NCI-H187 treated with DMSO at 0.1 percent for 48 hours (cell line): Measurements from ENCODE around the gene SERGEF.
"Not testable (repeated sequence)": the region's sequence is repeated elsewhere in the genome, so short reads cannot be mapped to it uniquely, and the experiment has no call there.

ENCODE experiments used
- DNase-seq: peaks from one replicate; lab custom pipeline; 2025; lab: John Stamatoyannopoulos, UW

The SERGEF gene

GRCh38 chr11:17907046-17907445 is 105.8 kb downstream of the SERGEF start:
- DNase-seq = no peak

DNA sequence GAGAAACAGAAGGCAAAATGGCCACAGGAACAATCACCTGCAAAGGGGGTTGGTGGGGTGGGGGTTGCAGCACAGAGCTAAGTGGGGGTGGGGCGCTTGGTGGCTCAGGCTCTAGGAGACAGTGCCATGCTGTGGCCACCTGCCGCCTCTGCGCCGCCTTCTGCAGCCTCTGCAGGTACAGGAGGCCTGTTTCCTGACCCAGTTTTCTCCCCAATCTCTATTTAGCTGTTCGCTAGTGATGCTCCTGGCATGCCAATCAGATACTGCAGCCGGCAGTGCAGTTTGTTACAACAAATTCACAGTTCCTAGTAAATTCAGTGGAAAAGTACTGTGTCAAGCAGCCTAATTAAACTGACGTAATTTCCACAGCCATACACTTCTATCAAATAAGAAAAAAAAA is 106.4 kb downstream of the SERGEF start:
- DNase-seq = no peak

- no peak for DNase-seq
Measured at GRCh38 chr11:17905477-17905876, 107.4 kb downstream of the SERGEF start.

DNA sequence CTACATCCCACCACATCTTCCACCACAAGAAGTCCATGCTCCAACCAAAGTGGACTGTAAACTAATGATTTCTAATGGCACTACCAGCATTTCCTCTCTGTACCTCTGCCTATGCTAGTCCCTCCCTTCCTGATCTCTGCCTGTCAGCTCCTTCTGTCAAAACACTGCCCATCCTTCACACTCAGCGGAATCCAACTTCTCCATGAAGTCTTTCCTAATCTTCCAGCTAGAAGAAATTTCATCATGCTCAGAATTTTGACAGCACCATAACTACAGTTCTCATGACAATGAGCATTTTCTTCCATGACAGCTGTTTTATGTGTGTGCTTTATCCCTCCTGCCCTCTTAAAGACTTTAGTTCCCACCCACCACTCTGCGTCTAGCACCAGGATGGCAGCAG is 111.4 kb downstream of the SERGEF start:
- no peak for DNase-seq

GRCh38 chr11:17898782-17899181 is 114.1 kb downstream of the SERGEF start:
- no peak for DNase-seq

DNA sequence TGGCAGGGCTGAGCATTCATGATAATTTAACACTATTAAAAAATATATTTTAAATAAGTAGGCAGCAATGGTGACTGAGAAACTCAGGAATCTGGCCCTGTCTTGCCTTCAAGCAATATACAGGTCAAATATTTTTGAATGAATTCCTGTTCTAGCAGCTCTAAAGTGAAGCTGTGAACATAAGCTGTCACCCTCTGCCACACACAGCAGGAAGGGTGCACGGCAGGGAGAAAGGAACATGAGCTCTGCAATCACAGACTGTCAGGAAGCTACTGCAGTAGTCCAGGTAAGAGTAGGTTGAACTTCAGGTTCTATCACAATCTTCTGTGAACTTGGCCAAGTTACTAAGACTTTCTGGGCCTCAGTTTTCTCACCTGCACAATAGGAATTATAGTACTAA is 114.8 kb downstream of the SERGEF start:
- DNase-seq = no peak

GRCh38 chr11:17897495-17897894 is 115.4 kb downstream of the SERGEF start:
- no peak for DNase-seq

DNA sequence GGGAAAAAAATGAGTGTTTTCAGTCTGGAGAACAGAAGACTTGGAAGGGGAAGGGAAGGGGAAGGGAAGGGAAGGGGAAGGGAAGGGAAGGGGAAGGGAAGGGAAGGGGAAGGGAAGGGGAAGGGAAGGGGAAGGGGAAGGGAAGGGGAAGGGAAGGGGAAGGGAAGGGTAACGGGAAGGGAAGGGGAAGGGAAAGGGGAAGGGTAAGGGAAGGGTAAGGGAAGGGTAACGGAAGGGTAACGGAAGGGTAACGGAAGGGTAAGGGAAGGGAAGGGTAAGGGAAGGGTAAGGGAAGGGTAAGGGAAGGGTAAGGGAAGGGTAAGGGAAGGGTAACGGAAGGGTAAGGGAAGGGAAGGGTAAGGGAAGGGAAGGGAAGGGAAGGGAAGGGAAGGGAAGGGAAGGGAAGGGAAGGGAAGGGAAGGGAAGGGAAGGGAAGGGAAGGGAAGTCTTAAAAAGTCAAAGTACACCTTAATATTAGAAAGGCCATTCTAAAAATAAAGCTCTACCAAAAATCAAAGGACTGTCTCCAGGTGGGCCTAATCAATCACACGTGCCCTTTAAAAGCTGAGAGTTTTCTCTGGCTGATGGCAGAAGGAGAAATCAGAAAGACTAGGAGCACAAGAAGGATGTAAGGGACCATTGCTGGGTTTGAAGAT is 116.2 kb downstream of the SERGEF start:
- DNase-seq = not testable (repeated sequence)

- no peak for DNase-seq
Measured at GRCh38 chr11:17894929-17895658, 117.8 kb downstream of the SERGEF start.

GRCh38 chr11:17892409-17892808 is 120.4 kb downstream of the SERGEF start:
- no peak for DNase-seq

- no peak for DNase-seq
Measured at GRCh38 chr11:17890325-17890724, 122.5 kb downstream of the SERGEF start.

- DNase-seq = no peak
Measured at GRCh38 chr11:17887779-17888178, 125.1 kb downstream of the SERGEF start.

DNA sequence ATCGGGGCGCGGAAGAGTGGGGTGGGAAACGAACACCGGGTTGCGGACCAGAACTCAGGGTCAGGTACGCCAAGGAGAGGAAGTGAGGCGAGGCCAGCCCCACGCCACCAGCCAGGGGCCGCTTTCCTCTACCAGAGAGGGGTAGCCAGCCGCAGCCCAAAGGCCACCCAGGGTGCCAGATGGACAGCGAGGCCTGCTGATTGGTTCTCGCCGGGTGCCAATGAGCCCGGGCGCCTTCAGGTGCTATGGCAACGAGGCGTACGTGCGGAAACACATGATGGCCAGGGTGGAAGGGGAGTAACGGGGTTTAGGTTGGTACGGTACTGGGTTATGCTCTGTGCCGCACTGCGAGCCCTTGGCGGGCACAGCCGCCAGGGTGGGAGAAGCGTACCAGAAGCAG is 128.9 kb downstream of the SERGEF start:
- no peak for DNase-seq

- DNase-seq = no peak
Measured at GRCh38 chr11:17883057-17883456, 129.8 kb downstream of the SERGEF start.

- DNase-seq = no peak
Measured at GRCh38 chr11:17878743-17879142, 134.1 kb downstream of the SERGEF start.

GRCh38 chr11:17877886-17878285 is 135.0 kb downstream of the SERGEF start:
- no peak for DNase-seq

DNA sequence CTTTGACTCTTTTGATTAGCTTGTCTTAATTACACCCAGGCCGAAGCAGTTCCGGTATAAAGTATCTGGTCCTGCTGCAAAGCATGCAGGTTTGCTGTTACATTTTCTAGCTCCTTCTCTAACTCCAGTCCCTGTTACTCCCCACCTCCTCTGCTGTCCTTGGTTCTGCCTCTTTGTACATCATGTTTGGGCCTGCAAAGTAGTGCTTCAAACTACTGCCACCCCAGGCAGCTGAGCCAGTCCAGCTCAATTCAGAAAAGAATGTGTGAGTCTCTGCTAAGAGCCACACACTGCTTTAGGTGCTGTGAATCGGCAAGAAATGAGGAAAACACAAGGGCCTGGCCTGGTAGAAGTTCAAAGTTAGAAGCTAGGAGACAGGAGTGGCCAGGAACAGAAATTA is 136.0 kb downstream of the SERGEF start:
- no peak for DNase-seq

DNA sequence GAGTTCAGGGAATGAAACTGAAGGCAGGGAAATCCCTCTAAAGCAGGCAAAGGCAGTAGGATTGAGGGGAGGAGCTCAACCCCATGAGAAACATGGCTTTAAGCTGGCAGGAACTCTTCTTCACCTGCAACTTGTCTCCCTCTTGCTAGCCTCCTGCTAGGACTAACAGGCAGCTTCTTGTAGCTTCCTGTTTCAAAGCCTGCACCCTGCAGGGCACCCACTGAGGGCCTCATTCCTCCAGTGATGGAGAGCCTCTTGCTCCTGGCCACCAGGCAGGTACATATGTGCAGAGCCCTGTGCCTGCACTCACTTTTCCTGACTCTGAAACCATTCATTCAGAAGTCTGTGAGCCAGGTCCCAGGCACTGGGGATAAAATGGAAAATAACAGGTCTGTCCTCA is 137.0 kb downstream of the SERGEF start:
- DNase-seq = no peak

- DNase-seq = no peak
Measured at GRCh38 chr11:17873586-17873985, 139.3 kb downstream of the SERGEF start.

DNA sequence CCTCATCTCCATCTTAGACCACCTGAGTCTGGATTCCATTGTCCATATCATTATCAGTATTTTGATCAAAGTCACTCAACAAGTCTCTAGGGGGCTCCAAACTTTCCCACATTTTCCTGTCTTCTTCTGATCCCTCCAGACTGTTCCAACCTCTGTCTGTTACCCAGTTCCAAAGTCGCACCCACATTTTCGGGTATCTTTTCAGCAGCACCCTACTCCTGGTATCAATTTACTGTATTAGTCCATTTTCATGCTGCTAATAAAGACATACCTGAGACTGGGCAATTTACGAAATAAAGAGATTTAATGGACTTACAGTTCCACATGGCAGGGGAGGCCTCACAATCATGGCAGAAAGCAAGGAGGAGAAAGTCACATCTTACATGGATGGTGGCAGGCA is 144.4 kb downstream of the SERGEF start:
- DNase-seq = not testable (repeated sequence)

- DNase-seq = no peak
Measured at GRCh38 chr11:17867341-17867740, 145.5 kb downstream of the SERGEF start.

GRCh38 chr11:17865765-17866428 is 146.9 kb downstream of the SERGEF start:
- DNase-seq = no peak

DNA sequence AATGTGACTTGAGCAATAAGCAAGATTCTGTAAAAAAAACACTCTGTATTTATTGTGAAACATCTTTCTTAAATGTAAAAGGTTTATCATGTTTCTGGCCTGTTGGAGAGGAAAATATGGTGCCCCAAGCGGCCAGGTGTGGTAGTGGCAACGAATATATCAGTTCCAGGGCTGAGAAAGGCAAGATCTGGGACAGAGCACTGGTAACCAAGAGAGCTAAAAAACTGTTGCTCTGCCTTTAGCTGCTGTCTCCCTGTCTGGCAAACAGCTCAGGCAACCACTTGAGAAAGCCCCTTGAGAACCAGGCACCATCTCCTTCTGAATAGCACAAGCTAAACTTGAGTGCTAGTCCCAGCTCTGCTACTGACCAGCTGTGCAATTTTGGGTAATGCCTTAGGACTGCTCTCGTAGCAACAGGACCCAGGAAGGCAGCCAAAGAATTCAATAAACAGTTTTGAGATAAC is 148.3 kb downstream of the SERGEF start:
- no peak for DNase-seq
